IPS DF 4.7 (cell line): ENCODE data around the gene SNF8.
"Not testable (repeated sequence)": the region's sequence is repeated elsewhere in the genome, so short reads cannot be mapped to it uniquely, and the experiment has no call there.

Experiments
- DNase-seq: peaks from one replicate; pipeline ENCODE4 v3.0.0-alpha.2; 2013; ENCODE audit warnings: low spot score; ENCODE audit errors: extremely low read depth

The SNF8 gene, protein sequence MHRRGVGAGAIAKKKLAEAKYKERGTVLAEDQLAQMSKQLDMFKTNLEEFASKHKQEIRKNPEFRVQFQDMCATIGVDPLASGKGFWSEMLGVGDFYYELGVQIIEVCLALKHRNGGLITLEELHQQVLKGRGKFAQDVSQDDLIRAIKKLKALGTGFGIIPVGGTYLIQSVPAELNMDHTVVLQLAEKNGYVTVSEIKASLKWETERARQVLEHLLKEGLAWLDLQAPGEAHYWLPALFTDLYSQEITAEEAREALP

GRCh38 chr17:48944515-48945260 lies at the start of gene SNF8:
TSS of gene SNF8 (minus strand) at chr17:48944842. CDS start at chr17:48944734, 108 bp downstream.
- DNase-seq = peak; percentile 81

DNA sequence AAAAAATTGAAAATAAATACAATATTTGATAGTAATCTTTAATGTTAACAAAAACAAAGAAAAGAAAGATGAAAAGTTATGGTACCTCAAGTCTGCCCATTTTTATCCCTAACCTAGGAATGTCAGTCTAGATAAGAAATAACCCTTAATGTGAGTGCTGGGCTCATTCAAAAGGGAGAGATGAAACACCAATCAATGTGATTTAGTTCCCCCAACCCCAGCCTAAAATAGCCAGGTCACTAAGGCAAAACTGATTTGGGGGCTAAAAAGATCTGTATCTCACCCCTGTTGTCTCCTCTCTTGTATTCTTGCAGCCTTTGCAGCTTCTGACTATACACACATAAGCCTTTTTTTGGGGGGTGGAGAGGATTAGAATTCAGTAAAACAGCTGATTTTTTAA lies 49.3 kb upstream of the SNF8 start:
- DNase-seq = no peak

- no peak for DNase-seq
Observed at GRCh38 chr17:48993305-48993704, 48.7 kb upstream of the SNF8 start.

DNA sequence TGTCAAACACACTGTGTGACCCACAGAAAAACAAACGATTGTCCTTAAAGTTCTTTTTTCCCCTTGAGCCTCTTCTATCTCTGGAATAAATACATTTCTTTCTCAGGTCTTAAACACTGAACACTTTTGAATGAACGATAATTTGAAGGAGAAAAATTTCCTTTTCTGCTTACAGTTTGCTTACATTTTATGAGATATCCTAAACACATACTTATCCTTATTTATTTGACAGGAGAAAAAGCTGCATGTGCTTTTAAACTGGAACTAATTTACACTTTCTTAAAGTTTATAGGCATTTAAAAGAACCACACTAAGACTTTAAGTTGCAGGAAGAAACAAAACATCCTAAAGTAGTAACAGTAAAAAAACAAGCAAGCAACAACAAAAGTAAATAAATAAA lies 47.8 kb upstream of the SNF8 start:
- DNase-seq = no peak

- no peak for DNase-seq
Observed at GRCh38 chr17:48990882-48991357, 46.3 kb upstream of the SNF8 start.

DNA sequence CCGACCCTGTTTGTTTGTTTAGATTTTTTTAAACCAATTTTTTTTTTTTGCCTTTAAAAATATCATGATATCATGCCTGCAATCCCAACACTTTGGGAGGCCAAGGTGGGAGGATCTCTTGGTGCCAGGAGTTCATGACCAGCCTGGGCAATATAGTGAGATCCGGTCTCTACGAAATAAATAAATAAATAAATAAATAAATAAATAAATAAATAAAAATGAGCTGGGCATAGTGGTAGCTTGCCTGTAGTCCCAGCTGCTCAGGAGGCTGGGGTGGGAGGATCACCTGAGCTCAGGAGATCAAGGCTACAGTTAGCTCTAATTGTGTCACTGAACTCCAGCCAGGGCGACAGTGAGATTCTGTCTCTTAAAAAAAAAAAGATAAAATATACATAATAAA lies 44.5 kb upstream of the SNF8 start:
- DNase-seq = no peak

DNA sequence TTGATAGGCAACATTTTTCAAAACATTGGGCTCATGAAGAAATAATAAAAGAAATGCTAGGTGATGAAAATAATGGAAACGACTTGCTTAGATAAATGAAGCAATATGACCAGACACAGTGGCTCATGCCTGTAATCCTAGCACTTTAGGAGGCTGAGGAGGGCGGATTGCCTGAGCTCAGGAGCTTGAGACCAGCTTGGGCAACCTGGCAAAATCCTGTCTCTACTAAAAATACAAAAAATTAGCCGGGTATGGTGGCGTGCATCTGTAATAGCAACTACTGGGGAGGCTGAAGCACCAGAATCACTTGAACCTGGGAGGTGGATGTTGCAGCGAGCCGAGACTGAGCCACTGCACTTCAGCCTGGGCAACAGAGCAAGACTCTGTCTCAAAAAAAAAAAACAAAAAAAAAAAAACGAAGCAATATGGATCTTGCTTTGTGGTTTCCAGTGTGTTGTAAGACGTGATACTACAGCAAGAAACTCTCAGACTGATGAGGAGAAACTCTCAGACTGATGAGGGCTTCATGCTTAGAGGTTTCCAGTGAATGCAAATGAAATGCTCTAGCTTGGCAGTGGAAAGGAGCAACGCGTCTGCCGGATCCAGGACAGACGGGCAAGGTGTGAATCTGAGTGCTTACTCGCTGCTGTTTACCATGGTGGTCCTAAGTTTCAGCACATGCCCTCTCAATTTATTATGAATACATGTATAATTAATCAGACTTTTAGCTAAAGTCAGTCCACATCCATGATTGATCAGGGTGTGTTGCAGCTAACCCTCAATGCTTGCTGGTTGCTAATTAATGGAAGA lies 41.0 kb upstream of the SNF8 start:
- no peak for DNase-seq

DNA sequence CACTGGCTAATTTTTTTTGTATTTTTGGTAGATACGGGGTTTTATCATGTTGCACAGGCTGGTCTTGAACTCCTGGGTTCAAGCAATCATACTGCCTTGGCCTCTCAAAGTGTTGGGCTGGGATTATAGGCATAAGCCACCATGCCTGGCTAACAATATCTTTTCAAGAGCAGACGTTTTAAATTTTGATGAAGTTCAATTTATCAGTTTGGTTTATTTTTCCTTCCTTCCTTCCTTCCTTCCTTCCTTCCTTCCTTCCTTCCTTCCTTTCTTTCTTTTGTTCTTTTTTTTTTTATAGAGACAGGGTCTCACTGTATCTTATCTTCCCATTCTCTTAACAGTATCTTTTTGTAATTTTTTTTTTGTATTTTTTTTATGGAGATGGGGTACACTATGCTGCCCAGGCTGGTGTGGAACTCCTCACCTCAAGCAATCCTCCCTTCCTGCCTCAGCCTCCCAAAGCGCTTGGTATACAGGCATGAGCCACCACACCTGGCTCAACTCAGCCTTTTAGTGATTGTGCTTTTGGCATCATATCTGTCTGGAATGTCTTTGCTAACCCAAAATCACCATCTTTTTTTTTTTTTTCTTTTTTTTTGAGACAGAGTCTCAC lies 37.4 kb upstream of the SNF8 start:
- no peak for DNase-seq

DNA sequence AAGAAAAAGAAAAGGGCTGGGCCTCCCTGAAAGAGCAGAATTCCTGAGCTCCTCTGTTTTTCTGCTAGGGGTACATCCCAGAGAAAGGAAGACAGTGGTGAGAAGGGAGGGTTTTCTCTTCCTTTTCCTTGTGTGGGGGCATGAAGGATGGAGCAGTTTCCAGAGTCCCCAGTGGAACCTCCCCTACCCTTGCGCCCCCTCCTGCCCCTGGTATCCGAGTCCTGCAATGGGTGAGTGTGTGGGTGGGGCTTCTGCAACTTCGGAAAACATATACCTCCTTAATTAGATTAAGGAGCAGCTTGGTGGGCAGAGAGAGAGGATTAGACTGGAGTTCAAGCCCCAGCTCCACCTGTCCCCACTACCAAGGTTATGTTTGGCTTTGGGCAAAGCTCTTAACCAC lies 29.2 kb upstream of the SNF8 start:
- DNase-seq = no peak

DNA sequence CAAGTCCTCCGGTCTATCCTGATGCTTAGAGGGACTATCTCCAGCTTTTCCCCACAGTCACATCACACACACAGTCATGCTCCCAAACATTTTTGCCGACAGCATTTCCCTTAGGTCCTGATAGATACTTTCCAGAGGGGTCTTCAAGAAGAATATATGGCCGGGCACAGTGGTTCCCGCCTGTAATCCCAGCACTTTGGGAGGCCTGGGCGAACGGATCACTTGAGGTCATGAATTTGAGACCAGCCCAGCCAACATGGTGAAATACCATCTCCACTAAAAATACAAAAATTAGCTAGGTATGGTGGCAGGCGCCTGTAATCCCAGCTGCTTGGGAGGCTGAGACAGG lies 28.1 kb upstream of the SNF8 start:
- no peak for DNase-seq

- DNase-seq = no peak
Observed at GRCh38 chr17:48970865-48971687, 26.4 kb upstream of the SNF8 start.

DNA sequence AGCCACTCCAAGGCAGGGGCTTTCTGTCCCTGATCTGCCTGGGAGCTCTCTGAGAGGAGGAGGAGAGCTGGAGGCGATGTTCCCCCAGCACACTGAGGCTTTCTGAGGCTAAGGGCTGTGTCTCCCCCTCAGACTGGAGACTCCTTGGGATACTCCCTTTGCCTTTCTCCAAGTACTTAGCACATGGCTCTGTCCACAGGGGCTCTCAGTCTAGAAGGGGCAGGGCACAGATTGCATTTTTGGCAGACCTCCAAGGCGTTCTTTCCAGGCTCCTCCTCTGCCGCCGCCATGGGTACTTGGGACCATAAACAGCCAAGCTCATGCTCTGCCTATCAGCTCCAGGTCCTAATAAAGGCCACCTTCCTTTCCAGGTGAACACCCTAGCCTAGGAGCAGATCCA lies 25.6 kb upstream of the SNF8 start:
- DNase-seq = no peak

GRCh38 chr17:48961516-48962233 lies 17.0 kb upstream of the SNF8 start:
- DNase-seq = no peak

- no peak for DNase-seq
Observed at GRCh38 chr17:48960834-48961515, 16.3 kb upstream of the SNF8 start.

- DNase-seq = no peak
Observed at GRCh38 chr17:48954300-48954755, 9.7 kb upstream of the SNF8 start.

GRCh38 chr17:48952904-48953303 lies 8.3 kb upstream of the SNF8 start:
- no peak for DNase-seq

- DNase-seq = no peak
Observed at GRCh38 chr17:48951572-48951971, 6.9 kb upstream of the SNF8 start.

- DNase-seq = not testable (repeated sequence)
Observed at GRCh38 chr17:48945261-48945651, 614 bp upstream of the SNF8 start.

GRCh38 chr17:48933035-48933434 lies 11.6 kb downstream of the SNF8 start:
- no peak for DNase-seq
